ENCODE measurements around the gene CCDC51. TPM values are rescaled to one million over a fixed set of nuclear protein-coding genes. Genes with fewer than 3 reads are reported as not detected.

CCDC51 gene
- total and polyA plus RNA-seq, 2 of the 13 experiments (the other 11 are each of a cell fraction or from before 2014, with no cell fraction given): 18.1 to 29.4 TPM

- no CpG with 5 or more reads among the region's 60 CpGs for WGBS (ENCODE audit: low lambda C conversion rate)
- intact Hi-C loops (cut with micrococcal nuclease; ENCODE audit: unreplicated experiment) (loop anchor here (1.0 kb wide), 1 partner anchor 12 kb away; the partner anchor contains the start of genes CCDC51 and TMA7), in situ Hi-C loops (cut with HindIII; ENCODE audit: extremely low pct_ligation_motif_present, low pct_unique_long_range_greater_than_20kb) (no loop called here)
- Histone ChIP-seq H3K4me3 (replicated peaks in 1 of 3; ENCODE audit: insufficient read depth in 1 of 3, low read depth in 2 of 3, low read length in 3 of 3) (peak overlapping the region; percentile 79 to 93 (median 86)), H4K20me1 (ENCODE audit: insufficient read depth, low read length) (peaks cover 46% of the 10 kb centered on the region), H3K4me2 (ENCODE audit: low read depth, low read length) (peak overlapping the region; percentile 100), H3K4me1 (ENCODE audit: insufficient read depth, low read length) (peaks cover 83% of the 10 kb centered on the region), H2AFZ (ENCODE audit: low read length) (no peak overlapping the region), H3K27ac (ENCODE audit: extremely low read length, insufficient read depth, low read length) (peak overlapping the region; percentile 99), H3K79me2 (ENCODE audit: insufficient read depth, low read length) (peaks cover 54% of the 10 kb centered on the region), H3K27me3 (ENCODE audit: control insufficient read depth in 1 of 2, insufficient read depth in 2 of 2, low read length in 2 of 2) (no peaks in the 10 kb centered on the region), H3K36me3 (replicated peaks in 1 of 2; ENCODE audit: control insufficient read depth in 1 of 2, insufficient read depth in 2 of 2, low read length in 2 of 2) (peaks cover 12 to 20% of the 10 kb centered on the region in 2 experiments), H3K9ac (ENCODE audit: insufficient read depth, low read depth, low read length) (peak overlapping the region; percentile 96), H3K9me3 (ENCODE audit: low read length) (no peaks in the 10 kb centered on the region)
- ATAC-seq: peak; percentile 66
- CTCF ChIA-PET (ENCODE audit: low intra/inter-chr PET ratio, low total read pairs): no interaction called here
- BruUV-seq (replicated peaks): no TSS peak
- peak; percentile 93 for FAIRE-seq
- peak; percentile 90 for DNase-seq (ENCODE audit: low spot score)
- POLR2A ChIA-PET: interaction anchor here (0.5 to 9.0 kb wide), 13 partner anchors 9 to 193 kb away, joined by 3 to 130 read pairs (median 7); partner anchors contain the start of genes ATRIP, CCDC51, PFKFB4 and TMA7
- TF ChIP-seq, protein P1, sequence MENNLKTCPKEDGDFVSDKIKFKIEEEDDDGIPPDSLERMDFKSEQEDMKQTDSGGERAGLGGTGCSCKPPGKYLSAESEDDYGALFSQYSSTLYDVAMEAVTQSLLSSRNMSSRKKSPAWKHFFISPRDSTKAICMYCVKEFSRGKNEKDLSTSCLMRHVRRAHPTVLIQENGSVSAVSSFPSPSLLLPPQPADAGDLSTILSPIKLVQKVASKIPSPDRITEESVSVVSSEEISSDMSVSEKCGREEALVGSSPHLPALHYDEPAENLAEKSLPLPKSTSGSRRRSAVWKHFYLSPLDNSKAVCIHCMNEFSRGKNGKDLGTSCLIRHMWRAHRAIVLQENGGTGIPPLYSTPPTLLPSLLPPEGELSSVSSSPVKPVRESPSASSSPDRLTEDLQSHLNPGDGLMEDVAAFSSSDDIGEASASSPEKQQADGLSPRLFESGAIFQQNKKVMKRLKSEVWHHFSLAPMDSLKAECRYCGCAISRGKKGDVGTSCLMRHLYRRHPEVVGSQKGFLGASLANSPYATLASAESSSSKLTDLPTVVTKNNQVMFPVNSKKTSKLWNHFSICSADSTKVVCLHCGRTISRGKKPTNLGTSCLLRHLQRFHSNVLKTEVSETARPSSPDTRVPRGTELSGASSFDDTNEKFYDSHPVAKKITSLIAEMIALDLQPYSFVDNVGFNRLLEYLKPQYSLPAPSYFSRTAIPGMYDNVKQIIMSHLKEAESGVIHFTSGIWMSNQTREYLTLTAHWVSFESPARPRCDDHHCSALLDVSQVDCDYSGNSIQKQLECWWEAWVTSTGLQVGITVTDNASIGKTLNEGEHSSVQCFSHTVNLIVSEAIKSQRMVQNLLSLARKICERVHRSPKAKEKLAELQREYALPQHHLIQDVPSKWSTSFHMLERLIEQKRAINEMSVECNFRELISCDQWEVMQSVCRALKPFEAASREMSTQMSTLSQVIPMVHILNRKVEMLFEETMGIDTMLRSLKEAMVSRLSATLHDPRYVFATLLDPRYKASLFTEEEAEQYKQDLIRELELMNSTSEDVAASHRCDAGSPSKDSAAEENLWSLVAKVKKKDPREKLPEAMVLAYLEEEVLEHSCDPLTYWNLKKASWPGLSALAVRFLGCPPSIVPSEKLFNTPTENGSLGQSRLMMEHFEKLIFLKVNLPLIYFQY (CRISPR knock-in tag; IDR thresholded peaks at IDR 0.05; ENCODE audit: borderline replicate concordance): no peak
- TF ChIP-seq ETV6 (CRISPR knock-in tag; conservative IDR thresholded peaks at IDR 0.05) (no peak), TCF7 (IDR thresholded peaks at IDR 0.05; ENCODE audit: low read depth) (no peak), SMAD9 (CRISPR knock-in tag; IDR thresholded peaks at IDR 0.05) (no peak), ZNF460 (CRISPR knock-in tag; IDR thresholded peaks at IDR 0.05; ENCODE audit: borderline replicate concordance) (no peak), ZFP36L1 (CRISPR knock-in tag; IDR thresholded peaks at IDR 0.05) (0 out of 2 replicates have a peak, but pooled peaks have one; percentile 0), RARG (CRISPR knock-in tag; IDR thresholded peaks at IDR 0.05; ENCODE audit: low read depth) (no peak), ZFP90 (CRISPR knock-in tag; IDR thresholded peaks at IDR 0.05; ENCODE audit: borderline replicate concordance) (no peak), ZNF576 (CRISPR knock-in tag; IDR thresholded peaks at IDR 0.05) (no peak), KLF6 (CRISPR knock-in tag; IDR thresholded peaks at IDR 0.05) (no peak), GPBP1L1 (CRISPR knock-in tag; IDR thresholded peaks at IDR 0.05) (no peak), ZMYM2 (CRISPR knock-in tag; IDR thresholded peaks at IDR 0.05) (no peak), GATAD1 (CRISPR knock-in tag; IDR thresholded peaks at IDR 0.05) (no peak), FOSL1 (CRISPR knock-in tag; IDR thresholded peaks at IDR 0.05; ENCODE audit: borderline replicate concordance) (no peak)
- TF ChIP-seq, protein P2, sequence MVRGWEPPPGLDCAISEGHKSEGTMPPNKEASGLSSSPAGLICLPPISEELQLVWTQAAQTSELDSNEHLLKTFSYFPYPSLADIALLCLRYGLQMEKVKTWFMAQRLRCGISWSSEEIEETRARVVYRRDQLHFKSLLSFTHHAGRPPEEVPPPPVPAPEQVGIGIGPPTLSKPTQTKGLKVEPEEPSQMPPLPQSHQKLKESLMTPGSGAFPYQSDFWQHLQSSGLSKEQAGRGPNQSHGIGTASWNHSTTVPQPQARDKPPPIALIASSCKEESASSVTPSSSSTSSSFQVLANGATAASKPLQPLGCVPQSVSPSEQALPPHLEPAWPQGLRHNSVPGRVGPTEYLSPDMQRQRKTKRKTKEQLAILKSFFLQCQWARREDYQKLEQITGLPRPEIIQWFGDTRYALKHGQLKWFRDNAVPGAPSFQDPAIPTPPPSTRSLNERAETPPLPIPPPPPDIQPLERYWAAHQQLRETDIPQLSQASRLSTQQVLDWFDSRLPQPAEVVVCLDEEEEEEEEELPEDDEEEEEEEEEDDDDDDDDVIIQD (CRISPR knock-in tag; IDR thresholded peaks at IDR 0.05; ENCODE audit: low read depth): no peak
- TF ChIP-seq, protein P3, sequence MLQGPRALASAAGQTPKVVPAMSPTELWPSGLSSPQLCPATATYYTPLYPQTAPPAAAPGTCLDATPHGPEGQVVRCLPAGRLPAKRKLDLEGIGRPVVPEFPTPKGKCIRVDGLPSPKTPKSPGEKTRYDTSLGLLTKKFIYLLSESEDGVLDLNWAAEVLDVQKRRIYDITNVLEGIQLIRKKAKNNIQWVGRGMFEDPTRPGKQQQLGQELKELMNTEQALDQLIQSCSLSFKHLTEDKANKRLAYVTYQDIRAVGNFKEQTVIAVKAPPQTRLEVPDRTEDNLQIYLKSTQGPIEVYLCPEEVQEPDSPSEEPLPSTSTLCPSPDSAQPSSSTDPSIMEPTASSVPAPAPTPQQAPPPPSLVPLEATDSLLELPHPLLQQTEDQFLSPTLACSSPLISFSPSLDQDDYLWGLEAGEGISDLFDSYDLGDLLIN (CRISPR knock-in tag; IDR thresholded peaks at IDR 0.05; ENCODE audit: borderline replicate concordance): no peak
These were observed 11.2 kb downstream of the CCDC51 start for GRCh38 chr3:48428572-48429316.

Data from HepG2 (cell line).